GM18505 (cell line): ENCODE measurements around the gene TBC1D24.
A peak's percentile ranks its signal among the peaks of the same experiment; 100 is the strongest.

Source experiments
- ATAC-seq: cut with Tn5 transposase; IDR thresholded peaks from one replicate; pipeline ENCODE4 v1.9.1; 2021; ENCODE audit not compliant: unreplicated experiment
- POLR2A ChIP-seq: IDR thresholded peaks from 4 replicates; pipeline ENCODE4 v1.6.1; 2011; ENCODE audit warnings: borderline replicate concordance; ENCODE audit not compliant: insufficient read depth, insufficient read length; ENCODE audit errors: extremely low read depth

TBC1D24 gene

DNA sequence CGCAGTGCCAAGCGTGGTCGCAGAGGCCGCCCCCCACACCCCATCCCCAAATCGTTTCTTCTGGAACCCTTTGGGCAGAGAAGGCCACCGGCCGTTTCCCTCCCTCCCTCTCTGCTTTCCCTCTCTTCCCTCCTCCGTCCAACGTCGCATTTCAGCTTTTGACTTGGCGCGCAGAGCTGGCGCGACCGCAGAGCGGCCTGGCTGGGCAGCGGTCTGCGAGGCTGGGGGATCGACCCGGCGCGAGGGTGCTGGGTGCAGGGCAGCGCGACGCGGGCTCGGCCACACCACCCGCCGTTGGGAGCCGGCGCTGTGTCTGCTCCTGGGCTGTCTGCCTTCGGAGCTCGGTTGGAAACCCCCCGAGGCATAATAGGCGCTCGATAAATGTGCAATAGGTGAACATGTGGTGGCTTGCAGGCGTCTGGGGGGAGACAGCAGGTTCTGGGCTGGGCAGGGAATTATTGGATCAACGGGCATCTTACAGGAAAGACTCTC, 6.6 kb upstream of the TBC1D24 start:
- ATAC-seq, result no peak
- no peak for TF ChIP-seq POLR2A

DNA sequence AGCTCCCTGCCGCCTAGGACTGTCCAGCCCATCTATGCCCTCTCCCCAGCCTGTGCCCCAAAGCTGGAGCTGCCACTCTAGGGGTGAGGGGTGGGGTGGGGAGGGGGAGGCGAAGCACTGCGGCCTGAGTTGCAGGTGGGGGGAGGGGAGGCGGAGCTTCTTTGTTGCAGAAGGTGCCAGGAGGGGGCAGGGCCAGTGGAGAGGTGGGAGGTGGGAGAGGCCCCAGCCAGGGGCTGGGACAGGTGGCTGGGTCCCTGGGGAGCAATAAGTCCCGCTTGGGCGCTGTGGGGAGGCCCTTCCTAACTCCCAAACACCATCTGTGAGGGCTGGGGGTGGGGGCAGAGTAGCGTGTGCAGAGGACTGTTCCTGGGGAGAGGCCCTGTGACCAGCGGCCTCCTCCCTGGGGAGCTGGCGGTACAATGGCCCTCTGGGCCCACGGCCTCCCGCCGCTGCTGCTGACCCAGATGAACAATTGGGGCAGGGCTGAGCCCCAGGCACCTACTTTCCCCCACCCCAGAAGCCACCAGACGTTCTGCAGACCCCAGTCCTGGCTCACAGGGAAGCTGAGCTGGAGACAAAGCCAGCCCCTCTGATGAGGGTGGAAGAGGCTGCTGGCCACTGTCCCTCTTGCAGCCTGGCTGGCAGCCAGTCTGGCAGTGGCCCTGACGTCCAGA, 6.1 kb upstream of the TBC1D24 start:
- TF ChIP-seq POLR2A, result no peak
- no peak for ATAC-seq

DNA sequence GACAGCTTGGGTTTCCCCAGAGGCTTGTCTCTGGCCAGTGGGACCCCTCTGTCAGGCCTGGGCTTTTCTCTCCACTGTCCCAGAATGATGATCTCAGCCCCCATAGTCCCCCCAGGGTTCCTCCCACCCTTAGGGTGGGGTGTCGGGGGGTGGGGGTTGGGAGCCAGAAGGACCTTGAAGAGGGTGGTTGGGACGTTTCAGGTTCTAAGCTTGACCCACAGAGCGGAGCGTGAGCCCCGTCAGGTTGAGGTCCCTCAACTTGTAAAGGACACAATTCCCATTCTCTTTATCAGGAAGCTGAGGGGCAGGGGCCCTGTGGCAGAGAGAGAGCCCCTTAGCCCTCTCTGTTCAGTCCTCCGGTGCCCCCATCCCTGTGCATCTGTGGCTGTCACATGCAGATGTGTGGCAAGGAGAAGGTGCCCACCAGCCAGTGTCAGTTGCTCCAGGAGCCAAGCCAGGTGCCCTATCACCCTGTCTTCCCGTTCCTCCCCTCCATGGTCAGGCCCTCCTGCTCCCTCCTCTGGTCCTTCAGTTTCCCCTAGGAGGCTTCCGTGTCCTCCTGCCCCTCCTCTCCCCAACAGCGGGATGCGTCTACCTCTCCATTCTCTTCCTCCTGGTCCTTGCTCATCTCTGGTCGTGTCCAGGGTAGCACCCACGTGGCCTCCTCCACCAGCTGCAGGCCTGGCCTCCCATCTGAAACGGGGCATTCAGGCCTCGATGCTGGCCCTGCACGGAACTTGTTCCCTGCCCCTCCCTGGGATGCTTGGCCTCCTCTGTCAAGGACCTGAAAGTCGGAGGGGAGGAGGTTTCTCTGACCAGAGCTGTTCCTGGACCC, 5.3 kb upstream of the TBC1D24 start:
- ATAC-seq, result no peak
- no peak for TF ChIP-seq POLR2A

DNA sequence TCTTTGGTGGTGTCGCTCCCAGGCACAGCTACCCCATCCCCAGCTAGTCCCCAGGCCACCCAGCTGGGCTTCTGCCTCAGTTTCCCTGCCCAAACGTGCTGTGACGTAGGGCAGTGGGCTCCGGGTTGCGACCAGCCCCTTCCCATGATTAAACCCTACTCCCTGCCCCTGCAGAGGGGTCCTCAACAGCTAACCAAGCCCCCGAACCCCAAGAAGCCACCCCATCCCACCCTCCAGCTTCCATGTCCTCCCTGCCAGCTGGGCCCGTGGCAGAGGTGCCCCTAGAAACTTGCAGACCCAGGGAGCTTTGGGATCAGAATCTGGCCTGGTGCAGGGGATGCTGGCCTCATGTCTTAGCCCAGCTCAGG, 4.7 kb upstream of the TBC1D24 start:
- ATAC-seq, result no peak
- TF ChIP-seq POLR2A, result no peak

DNA sequence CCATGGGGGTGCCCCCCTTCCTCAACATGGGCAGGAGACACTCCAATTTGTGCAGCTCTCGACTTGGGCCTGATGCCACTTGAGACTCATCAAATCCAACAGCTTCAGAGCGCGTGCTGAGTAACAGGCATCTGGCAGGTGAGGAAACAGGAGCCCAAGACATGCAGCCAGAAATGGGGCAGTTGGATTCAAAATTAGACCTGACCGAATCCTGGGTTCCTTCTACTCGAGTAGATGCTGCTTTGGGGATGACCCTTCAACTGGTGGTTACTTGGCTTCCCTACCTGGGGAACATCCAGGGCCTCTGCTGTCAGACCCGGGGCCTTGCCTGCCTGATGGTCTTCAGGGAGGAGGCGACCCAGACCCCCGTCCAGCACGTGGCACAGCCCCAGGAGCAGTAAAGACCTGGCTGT, 4.3 kb upstream of the TBC1D24 start:
- no peak for TF ChIP-seq POLR2A
- no peak for ATAC-seq

DNA sequence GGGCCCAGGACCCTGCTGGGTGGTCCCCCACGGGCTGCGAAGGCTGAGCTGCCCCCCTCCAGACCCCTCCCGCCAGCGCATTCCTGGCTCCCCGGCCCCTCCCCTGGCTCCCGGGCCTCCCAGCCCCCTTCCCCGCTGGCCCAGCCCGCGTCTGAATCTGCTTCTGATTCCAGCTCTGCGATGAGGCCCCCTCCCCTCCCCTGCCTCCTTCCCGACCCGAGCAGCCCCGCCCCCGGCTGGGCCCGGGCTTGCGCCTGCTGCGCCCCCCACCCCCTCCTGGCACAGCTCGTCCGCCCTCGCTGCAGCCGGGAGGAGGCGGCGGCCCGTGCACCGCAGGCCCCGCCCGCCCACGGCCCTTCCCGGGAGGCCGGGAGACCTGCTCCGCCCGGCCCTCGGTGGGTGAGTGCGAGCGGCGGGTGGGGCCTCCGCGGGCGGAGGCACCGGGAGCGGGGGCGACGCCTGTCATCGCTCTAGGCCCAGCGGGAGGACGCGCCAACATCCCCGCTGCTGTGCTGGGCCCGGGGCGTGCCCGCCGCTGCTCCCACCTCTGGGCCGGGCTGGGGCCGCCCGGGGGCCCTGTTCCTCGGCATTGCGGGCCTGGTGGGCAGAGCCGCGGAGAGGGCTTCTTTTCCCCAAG, 3.8 kb upstream of the TBC1D24 start, which contains the start of gene NTN3:
Gene NTN3, plus strand, starts transcription at position 282 of the 637 bp plus-strand sequence. CDS start 405 bp downstream, outside the sequence.
- no peak for TF ChIP-seq POLR2A
- no peak for ATAC-seq

DNA sequence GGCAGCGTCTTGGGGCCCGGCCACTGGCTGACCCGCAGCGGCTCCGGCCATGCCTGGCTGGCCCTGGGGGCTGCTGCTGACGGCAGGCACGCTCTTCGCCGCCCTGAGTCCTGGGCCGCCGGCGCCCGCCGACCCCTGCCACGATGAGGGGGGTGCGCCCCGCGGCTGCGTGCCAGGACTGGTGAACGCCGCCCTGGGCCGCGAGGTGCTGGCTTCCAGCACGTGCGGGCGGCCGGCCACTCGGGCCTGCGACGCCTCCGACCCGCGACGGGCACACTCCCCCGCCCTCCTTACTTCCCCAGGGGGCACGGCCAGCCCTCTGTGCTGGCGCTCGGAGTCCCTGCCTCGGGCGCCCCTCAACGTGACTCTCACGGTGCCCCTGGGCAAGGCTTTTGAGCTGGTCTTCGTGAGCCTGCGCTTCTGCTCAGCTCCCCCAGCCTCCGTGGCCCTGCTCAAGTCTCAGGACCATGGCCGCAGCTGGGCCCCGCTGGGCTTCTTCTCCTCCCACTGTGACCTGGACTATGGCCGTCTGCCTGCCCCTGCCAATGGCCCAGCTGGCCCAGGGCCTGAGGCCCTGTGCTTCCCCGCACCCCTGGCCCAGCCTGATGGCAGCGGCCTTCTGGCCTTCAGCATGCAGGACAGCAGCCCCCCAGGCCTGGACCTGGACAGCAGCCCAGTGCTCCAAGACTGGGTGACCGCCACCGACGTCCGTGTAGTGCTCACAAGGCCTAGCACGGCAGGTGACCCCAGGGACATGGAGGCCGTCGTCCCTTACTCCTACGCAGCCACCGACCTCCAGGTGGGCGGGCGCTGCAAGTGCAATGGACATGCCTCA, 3.1 kb upstream of the TBC1D24 start:
- ATAC-seq, result no peak
- no peak for TF ChIP-seq POLR2A

DNA sequence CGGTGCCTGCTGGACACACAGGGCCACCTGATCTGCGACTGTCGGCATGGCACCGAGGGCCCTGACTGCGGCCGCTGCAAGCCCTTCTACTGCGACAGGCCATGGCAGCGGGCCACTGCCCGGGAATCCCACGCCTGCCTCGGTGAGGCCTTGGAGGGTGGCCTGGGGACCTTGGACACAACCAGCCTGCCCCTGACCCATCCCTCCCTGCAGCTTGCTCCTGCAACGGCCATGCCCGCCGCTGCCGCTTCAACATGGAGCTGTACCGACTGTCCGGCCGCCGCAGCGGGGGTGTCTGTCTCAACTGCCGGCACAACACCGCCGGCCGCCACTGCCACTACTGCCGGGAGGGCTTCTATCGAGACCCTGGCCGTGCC, 2.5 kb upstream of the TBC1D24 start:
- no peak for TF ChIP-seq POLR2A
- no peak for ATAC-seq

DNA sequence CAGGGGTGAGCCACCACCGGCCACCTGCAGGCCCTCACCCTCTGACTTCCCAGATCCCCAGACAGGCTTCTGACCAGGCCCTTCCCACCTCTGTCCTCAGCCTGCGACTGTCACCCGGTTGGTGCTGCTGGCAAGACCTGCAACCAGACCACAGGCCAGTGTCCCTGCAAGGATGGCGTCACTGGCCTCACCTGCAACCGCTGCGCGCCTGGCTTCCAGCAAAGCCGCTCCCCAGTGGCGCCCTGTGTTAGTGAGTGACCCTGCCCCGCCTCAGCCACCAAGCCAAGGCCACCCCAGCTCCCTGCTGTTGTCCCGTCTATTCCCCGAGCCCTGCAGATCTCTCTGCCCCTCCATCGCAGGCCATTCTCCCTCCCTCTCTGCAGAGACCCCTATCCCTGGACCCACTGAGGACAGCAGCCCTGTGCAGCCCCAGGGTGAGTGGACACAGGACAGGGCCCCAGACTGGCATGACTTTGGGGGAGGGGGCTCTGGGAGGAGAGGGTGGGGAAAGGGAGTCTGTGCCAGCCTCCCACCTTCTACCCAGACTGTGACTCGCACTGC, 2.0 kb upstream of the TBC1D24 start:
- TF ChIP-seq POLR2A, result no peak
- ATAC-seq, result no peak

DNA sequence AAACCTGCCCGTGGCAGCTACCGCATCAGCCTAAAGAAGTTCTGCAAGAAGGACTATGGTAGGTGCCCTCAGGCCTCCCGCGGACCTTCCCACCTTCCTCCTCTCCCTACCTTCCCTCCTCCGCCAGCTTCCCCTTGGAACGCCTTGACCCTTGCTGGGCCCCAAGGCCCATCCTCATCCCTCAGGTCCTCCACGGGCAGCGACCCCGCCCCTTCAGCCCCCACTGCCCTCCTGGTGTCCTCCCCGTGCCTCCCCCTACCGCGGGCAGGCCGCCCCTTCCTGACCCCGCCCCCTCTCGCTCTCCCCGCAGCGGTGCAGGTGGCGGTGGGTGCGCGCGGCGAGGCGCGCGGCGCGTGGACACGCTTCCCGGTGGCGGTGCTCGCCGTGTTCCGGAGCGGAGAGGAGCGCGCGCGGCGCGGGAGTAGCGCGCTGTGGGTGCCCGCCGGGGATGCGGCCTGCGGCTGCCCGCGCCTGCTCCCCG, 1.4 kb upstream of the TBC1D24 start:
- no peak for ATAC-seq
- TF ChIP-seq POLR2A, result no peak

DNA sequence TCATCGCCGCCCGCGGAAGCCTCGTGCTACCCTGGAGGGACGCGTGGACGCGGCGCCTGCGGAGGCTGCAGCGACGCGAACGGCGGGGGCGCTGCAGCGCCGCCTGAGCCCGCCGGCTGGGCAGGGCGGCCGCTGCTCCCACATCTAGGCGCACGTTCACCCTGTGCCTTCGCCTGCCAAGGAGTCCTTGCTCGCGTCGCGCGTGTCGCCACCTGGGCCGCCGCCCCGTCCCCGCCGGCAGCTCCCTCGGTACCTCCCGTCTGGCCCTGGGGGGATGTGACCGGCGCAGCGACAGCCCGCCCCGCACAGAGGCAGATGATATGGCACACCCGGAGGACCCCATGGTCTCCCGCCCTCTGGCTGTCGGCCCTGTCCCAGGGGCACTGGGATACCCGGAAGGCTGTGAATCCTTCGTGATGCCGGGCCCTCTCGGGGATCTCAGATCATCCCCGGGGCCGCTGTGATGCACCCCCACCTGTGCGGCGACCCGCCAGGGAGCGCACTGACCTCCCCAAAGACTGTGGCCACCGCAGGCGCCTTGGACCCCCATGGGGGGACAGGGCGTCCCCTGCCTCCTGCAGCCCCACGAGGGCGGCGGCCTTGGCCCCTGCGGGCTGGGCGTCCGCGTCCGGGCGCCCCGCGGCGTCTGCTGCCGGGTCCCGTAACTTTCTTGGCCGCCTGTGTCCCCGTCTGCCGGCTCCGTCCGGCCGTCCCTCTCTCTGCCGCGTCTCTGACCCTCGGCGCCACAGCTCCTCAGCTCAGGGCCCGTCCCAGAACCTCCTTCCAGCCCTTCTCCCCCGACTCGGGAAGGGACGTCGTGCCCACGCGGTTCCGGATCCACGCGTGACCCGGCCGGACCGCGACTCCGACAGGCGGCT, 689 bp upstream of the TBC1D24 start:
- no peak for ATAC-seq
- TF ChIP-seq POLR2A, result peak; percentile 34

DNA sequence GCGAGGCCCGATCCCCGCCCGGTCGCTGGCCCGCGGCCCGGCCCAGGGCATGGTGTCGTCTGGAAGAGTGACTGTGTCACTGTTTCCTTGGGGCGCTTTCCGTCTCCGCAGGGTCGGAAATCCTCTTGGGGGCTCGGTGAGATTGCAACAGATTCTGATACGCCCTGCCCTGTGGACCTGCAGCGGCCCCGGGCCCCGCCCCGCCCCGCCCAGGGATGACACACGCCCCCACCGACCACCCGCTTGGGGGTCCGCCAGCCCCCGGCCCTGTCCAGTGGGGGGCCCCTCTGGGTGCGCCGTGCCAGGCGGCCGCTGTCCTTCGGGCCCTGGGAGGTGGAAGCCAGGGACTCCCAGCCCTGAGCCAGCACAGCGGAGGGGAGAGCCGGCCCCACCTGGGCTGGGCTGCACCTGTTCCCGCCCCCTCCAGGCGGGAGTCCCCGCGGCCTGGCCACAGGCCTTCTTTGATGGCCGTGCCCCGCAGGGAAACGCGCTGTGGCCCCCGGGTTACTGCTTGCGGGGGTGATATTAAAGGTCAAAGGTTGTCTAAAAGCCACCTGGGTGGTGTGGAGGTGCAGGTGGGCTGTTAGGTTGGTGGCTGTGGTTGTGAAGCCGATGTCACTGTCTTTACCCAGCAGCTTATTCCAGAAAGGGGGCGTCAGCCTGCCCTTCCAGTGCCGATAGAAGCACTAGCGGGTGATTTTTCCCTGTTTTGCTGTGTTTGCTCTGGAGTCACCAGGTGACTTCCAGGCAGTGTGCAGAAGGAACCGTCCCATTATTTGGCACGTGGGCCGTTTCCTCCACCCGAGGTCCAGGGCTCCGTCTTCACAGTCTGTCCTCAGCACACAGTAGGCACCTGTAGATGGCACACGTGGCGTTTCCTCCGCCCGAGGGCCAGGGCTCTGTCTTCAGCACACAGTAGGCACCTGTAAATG, 752 bp downstream of the TBC1D24 start:
- ATAC-seq, result peak; percentile 5

More for the DNA sequence above, 752 bp downstream of the TBC1D24 start:
- no peak for TF ChIP-seq POLR2A
